Measurements from ENCODE around the gene PITPNM3.

Gene PITPNM3

GRCh38 chr17:6555331-6556120 lies 829 bp downstream of the PITPNM3 start:
- Histone ChIP-seq H3K4me1 (ENCODE audit: control insufficient read depth in 1 of 2, insufficient read depth in 1 of 2, low read depth in 1 of 2, low read length in 1 of 2) (no peaks in the 10 kb centered on the region), H3K9me3 (no peaks in the 10 kb centered on the region), H3K4me3 (ENCODE audit: low read depth in 1 of 2, low read length in 1 of 2) (no peak overlapping the region), H3K27ac (no peak overlapping the region), H3K27me3 (peaks cover 90% of the 10 kb centered on the region), H3K36me3 (no peaks in the 10 kb centered on the region)
- TF ChIP-seq, protein P1, sequence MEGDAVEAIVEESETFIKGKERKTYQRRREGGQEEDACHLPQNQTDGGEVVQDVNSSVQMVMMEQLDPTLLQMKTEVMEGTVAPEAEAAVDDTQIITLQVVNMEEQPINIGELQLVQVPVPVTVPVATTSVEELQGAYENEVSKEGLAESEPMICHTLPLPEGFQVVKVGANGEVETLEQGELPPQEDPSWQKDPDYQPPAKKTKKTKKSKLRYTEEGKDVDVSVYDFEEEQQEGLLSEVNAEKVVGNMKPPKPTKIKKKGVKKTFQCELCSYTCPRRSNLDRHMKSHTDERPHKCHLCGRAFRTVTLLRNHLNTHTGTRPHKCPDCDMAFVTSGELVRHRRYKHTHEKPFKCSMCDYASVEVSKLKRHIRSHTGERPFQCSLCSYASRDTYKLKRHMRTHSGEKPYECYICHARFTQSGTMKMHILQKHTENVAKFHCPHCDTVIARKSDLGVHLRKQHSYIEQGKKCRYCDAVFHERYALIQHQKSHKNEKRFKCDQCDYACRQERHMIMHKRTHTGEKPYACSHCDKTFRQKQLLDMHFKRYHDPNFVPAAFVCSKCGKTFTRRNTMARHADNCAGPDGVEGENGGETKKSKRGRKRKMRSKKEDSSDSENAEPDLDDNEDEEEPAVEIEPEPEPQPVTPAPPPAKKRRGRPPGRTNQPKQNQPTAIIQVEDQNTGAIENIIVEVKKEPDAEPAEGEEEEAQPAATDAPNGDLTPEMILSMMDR (IDR thresholded peaks at IDR 0.05) = no peak

DNA sequence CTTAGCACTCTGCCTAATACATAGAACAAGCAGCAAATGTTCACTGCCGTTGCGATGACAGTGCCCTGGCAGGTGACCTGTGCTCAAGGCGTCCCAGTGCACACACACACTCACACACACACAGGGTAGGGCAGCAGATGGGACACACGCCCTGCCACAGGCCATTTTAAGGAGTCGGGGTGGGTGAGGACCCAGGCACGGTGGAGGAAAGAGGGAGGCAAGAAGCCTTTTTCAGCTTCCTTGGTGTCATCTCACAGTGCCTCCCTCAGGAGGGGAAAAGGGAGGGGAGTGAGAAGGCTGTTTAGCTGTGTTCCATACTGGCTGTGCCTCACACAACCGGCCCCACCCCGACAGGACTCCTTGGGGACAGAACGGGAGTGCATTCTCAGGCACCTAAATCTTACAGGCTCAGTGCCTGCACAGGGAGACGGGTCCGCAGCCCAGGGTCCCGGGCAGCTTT lies 1.5 kb downstream of the PITPNM3 start:
- no peak overlapping the region for H3K27ac ChIP-seq
- no peaks in the 10 kb centered on the region for H3K9me3 ChIP-seq
- no peaks in the 10 kb centered on the region for H3K36me3 ChIP-seq
- peaks cover 92% of the 10 kb centered on the region for H3K27me3 ChIP-seq
- no peak overlapping the region for H3K4me3 ChIP-seq (ENCODE audit: low read depth in 1 of 2, low read length in 1 of 2)
- TF ChIP-seq, protein P1 (IDR thresholded peaks at IDR 0.05) = no peak
- H3K4me1 ChIP-seq (ENCODE audit: control insufficient read depth in 1 of 2, insufficient read depth in 1 of 2, low read depth in 1 of 2, low read length in 1 of 2) = no peaks in the 10 kb centered on the region

DNA sequence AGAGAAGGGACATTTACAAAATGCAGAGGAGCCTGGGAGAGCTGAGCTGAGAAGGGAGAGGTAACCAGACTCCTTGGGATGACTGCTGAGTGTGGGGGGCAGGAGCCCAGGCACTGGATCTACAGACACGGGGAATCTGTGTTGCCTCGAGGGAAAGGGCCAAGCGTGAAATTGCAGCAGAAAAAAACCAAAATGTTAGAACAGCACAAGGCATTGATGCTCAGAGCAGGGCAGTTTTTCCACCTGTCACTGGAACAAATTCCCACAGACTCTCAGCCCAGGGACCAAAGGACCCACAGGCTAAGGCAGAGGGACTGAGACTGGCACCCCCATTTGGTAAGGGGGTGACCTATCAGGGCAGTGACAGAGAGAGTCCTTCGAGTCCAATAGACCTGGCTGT lies 2.0 kb downstream of the PITPNM3 start:
- H3K9me3 ChIP-seq = no peaks in the 10 kb centered on the region
- TF ChIP-seq, protein P1 (IDR thresholded peaks at IDR 0.05) = no peak
- no peaks in the 10 kb centered on the region for H3K4me1 ChIP-seq (ENCODE audit: control insufficient read depth in 1 of 2, insufficient read depth in 1 of 2, low read depth in 1 of 2, low read length in 1 of 2)
- no peaks in the 10 kb centered on the region for H3K36me3 ChIP-seq
- H3K27me3 ChIP-seq = peaks cover 91% of the 10 kb centered on the region
- H3K4me3 ChIP-seq (ENCODE audit: low read depth in 1 of 2, low read length in 1 of 2) = no peak overlapping the region
- H3K27ac ChIP-seq = no peak overlapping the region

DNA sequence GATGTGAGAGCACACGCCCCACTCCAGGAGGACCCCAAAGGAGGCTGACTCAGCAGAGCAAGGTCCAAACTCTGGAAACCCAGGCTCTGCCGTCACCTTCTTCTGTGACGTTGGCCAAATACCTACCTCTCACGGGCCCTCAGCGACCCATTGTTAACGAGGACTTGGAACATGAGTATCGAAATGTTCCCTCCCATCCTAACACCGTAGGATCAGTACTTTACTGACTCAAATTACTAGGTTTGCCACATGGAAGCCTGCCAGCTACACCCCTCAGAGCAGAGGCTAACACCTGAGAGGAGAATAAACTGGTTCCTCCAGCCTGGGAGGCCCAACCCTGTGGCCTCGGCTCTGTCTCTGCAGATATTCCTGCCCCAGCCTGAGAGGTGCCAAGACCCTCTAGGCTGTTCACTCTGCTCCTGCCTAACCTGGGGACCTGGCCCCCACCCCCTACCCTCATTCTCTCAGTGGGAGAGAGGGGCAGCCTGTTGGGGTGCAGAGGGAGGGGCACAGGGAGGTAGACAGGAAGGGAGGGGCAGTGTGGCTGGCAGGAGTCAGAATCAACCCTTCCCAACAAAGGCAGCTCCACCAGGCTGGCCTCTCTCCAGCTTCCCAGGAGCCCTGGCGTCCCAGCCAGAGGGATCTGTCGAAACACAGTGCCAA lies 4.4 kb downstream of the PITPNM3 start:
- H3K9me3 ChIP-seq = no peaks in the 10 kb centered on the region
- H3K36me3 ChIP-seq = no peaks in the 10 kb centered on the region
- H3K27ac ChIP-seq = no peak overlapping the region
- TF ChIP-seq, protein P1 (IDR thresholded peaks at IDR 0.05) = no peak
- peaks cover 87% of the 10 kb centered on the region for H3K27me3 ChIP-seq
- H3K4me1 ChIP-seq (ENCODE audit: control insufficient read depth in 1 of 2, insufficient read depth in 1 of 2, low read depth in 1 of 2, low read length in 1 of 2) = no peaks in the 10 kb centered on the region
- H3K4me3 ChIP-seq (ENCODE audit: low read depth in 1 of 2, low read length in 1 of 2) = no peak overlapping the region

- H3K36me3 ChIP-seq = no peaks in the 10 kb centered on the region
- peaks cover 84% of the 10 kb centered on the region for H3K27me3 ChIP-seq
- TF ChIP-seq, protein P1 (IDR thresholded peaks at IDR 0.05) = no peak
- no peaks in the 10 kb centered on the region for H3K4me1 ChIP-seq (ENCODE audit: control insufficient read depth in 1 of 2, insufficient read depth in 1 of 2, low read depth in 1 of 2, low read length in 1 of 2)
- no peak overlapping the region for H3K27ac ChIP-seq
- H3K9me3 ChIP-seq = no peaks in the 10 kb centered on the region
- no peak overlapping the region for H3K4me3 ChIP-seq (ENCODE audit: low read depth in 1 of 2, low read length in 1 of 2)
Observed at GRCh38 chr17:6551356-6551755, 5.0 kb downstream of the PITPNM3 start.
